Activated CD4-positive, alpha-beta T cell treated with anti-CD3 and anti-CD28 coated beads, Interleukin-2, amount 50 U/mL, for 1 hour (primary cell): ENCODE data around the gene MCTP2.
"Not testable (repeated sequence)": the region's sequence is repeated elsewhere in the genome, so short reads cannot be mapped to it uniquely, and the experiment has no call there.

ENCODE experiments used
- DNase-seq: peaks from one replicate; pipeline ENCODE4 v3.0.0-alpha.2; 2020

MCTP2 gene

DNA sequence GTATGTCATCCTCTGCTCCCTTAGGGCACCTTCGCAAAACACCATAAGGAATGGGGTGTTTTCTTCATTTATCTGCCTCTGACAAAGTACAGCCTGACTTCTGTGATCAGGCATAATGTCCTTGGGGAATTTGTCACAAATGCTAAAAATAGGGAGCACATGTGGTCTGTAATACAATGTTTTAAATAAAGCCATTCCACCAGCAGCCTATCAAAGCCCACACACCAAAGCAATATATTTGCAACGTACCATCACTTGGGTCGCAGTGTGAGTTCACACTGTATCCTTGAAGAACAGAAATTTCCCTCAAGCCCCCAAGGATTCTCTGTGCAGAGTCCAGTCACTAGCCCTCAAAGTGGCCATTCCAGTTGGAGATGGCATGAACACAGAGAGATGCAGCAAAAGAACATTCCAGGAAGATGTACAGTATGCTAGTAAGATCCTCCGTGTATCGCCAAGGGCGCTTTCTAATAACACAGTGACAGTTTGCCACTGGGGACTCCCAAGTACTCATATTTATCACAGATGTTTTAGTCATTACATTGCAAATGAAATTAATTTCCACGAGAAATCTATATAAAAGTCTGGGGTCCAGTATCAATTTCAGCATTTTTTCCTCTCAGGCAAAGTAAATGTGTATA is 246.7 kb downstream of the MCTP2 start:
- no peak for DNase-seq

DNA sequence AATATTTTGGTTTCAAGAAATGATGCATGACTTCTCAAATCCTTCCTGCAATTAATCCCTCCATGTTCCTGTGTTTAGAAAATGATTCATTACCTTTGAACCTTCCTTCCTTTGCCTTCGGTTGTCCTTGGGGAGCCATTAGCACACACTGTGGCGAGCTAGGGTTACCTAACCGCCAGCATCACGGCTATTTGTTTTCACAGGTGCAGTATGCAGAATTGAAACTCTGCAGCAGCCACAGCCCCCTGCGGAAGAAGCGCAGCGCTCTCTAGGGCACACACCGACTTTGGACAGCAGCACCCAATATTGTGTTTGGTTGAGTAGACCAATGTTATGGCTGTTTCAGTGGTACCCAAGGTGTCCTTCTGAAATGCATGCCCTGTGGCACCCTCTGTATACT is 247.4 kb downstream of the MCTP2 start:
- no peak for DNase-seq

DNA sequence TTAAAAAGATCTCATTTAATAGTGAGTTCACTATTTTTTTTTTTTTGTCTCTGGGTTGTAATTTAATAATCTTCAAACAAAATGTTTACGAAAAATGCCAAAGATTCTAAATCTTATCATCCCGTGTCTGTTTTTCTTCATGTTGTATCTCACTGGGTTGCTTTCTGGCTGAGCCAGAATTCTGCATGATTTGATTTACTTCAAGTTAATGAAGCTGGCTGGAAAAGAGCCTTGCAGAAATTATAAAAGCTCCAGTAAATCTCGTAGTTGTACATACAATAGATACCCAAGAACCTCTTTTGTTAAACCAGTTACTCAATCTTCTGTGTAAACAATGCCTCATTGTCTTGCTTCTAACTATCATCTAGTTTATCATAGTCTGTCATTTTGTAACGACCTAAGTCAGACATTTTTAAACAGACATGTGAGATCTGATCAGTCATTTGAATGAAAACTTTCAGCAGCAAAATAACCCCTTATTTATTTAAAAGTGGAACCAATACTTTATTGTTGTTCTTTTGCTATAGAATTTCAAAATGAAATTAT is 249.0 kb downstream of the MCTP2 start:
- no peak for DNase-seq

DNA sequence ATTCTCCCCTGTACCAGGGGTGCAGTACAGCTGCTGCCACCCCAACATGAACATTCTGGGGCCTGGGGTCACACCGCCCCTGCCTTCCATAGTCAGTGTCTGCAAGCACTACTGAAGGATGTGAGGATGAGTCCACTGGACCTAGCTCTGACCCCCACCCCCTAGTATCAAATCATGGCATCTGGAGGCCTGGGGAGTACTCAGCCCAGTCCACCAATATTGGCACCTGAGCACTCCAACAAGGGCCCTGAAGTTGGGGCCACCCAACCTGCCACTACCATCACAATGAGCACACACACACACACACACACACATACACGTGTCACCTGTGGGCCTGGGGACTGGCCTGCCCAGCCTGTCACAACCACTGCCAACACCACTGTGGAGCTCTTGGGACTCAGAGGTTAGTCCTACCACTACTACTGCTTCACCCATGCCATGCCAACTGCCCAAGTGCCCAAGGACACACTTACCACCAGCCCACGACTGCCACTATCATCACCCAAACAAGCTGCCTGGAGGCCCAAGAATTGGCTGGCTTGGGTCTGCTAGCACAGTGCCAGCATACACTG is 253.9 kb downstream of the MCTP2 start:
- no peak for DNase-seq

DNA sequence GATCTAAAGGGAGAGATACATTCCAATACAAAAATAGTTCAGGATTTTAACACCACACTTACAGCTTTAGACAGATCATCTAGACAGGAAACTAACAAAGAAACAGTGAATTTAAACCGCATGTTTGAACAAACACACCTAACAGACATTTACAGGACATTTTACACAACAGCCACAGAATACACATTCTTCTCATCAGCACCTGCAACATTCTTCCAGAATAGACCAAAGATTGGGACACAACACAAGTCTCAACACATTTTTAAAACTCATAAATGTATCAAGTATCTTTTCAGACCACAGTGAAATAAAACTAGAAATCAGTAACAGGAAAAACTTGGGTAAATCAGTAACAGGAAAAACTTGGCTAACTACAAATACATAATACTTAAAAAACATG is 256.3 kb downstream of the MCTP2 start:
- no peak for DNase-seq

DNA sequence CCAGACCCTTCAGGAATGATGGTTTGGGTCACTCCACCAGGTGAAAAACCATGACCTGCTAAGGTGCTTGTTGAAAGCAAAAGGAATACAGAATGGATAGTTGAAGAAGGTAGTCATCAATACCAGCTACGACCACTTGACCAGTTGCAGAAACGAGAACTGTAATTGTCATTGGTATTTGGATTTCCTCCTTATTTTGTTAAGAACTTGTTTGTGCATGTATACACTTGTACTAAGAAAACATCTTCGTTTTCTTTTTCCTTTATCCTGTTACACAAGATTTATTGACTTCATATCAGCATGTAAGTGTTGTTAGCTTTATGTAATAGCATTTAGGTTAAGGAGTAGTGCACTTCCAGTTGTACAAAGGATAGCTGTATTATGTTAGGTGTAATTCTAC is 261.8 kb downstream of the MCTP2 start:
- no peak for DNase-seq

DNA sequence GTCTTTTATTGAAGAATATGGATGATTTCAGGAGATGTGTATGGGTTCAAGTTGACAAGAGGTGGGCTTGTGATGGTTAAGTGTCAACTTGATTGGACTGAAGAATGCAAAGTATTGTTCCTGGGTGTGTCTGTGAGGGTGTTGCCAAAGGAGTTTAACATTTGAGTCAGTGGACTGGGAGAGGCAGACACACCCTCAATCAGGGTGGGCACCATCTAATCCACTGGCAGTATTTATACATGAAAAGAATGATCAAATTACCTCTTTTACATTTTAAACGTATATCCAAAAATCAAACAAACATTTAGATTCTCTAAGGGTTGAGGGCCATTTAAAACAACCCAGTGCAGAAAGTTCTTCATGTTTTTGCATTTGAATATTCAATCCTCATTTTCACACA is 262.2 kb downstream of the MCTP2 start:
- DNase-seq, result not testable (repeated sequence)

DNA sequence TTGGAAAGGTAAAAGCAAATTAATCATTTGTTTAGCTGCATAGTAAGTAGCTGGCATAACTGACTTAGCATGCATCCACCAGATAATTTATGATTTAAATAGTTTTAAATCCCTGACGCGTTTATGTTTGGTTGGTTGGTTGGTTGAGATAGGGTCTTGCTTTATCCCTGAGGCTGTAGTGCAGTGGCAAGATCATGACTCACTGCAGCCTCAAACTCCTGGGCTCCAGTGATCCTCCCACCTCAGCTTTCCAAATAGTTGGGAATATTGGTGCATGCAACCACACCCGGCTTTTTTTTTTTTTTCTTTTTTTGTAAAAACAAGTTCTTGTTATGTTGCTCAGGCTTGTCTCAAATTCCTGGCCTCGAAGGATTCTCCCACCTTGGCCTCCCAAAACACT is 263.4 kb downstream of the MCTP2 start:
- DNase-seq, result no peak

DNA sequence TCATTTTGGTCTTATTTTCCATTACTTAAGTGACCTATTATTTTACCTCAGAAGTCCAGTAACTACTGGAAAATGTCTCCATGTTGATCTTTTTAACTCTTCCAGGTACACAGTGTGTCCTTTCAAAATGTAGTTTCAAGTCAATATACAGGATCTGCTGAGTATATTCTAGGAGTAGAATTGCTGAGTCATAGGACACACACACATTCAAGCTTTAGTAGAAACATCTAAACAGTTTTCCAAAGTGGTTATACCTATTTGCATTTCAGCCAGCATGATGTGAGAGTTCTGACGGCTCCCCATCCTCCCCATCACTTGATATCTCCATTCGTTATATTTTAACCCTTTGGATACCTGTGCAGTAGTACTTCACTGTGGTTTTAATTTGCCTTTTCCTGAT is 271.9 kb downstream of the MCTP2 start:
- no peak for DNase-seq

DNA sequence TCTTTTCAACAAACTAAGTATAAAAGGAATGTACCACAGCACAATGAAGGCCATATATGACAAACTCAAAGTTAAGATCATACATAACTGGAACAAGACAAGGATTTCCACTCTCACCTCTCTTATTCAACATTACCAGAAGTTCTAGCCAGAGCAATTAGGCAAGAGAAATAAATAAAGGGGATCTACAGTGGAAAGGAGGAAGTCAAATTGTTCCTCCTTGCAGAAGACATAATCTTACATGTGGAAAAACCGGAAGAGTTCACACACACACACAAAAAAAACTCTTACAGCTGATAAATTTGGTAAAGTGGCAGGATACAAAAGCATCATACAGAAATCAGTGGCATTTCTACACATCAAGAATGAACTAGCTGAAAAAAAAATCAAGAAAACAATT is 277.9 kb downstream of the MCTP2 start:
- no peak for DNase-seq

DNA sequence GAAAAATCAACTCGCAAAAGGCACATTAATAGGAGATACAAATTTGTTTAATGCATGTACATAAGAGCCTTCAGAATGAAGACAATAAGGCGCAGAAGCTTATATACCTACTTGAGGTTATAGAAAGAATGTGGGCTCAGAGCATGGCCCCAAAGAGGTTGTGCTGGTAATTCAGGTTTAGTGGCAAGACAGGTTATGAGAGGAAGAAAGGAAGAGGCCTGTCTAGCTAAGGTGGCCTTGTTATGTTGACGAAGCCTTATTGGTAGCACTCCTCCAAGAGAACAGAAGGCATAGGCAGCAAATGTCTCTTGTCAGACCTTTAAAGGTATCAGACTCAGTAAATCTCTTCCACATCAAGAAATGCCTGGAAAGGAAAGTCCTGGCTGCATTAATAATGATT is 290.8 kb downstream of the MCTP2 start:
- no peak for DNase-seq

DNA sequence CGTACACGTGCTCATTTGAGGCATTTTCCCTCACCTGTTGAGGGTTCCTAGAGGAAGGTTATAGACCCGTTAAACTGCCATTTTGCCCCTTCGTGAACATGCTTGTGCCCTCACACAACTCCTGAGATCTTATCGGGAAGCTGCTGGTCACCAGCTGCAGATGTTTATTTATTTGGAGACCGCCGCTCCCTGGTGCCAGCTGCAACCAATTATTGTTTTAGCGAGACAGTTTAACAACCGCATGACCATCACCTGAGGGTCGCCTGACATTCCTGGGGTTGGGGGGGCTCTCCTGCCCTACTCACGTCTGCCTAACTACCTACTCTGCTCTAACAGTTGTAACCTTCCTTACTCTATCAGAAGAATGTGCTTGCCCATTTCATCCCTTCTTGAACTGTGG is 292.5 kb downstream of the MCTP2 start:
- DNase-seq, result no peak

DNA sequence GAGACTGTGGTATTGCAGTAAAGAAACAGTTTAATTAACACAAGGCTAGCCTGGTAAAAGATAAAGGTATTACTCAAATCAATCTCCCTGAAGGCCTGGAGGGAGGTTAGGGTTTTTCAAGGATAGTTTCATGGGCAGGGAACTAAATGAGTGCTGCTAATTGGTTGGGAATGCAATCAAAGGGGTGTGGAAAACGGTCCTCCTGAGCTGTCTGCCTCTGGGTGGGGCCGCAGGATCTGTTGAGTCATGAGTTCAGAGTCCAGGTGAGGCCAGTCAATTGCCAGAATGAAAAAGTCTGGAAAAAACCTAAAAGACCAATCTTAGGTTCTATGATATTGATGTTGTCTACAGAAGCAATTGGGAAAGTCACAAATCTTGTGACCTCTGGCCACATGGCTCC is 293.2 kb downstream of the MCTP2 start:
- DNase-seq, result no peak

DNA sequence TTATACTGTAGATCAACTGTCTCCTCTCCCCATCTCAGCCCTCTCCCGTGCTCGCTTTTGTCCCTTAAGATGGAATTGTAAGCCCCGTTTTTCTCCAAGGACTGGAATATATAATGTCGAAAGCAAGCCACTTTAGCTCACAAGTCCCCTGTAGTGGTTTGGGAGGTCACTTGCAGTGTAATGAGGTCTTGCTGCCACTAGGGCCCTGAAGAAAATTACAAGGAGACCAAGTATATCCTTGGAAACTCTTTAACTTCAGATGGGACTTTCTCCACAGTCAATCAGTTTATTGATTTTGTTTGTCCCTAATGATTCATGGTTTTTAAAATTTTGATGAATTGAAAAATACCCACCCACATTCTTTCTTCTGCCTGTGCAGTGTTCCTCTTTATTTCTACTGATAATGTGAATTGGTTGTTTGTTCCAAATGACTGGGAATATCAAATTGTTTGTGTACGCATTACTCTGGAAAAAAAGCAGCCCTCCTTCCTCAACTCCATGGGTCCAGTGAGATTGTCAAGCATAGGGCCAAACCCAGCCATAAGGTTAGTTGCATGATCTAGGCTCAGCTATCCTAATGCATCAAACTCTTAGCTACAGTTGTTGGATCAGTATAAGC is 294.8 kb downstream of the MCTP2 start:
- DNase-seq, result no peak

DNA sequence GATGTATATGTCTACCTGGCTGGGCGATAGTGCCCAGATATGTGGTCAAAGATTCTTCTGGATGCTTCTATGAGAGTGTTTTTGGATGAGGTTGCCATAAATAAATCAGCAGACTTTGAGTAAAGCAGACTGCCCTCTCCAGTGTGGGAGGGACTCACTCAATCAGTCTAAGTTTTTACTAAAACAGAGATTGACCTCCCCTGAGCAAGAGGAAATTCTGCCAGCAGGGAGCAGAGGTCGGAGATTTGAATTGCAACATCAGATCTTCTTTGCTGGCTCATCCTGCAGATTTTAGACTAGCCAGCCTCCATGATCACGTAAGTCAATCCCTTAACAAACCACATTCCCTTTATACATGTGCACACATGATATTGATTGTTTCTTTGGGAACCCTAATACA is 300.9 kb downstream of the MCTP2 start:
- DNase-seq, result no peak
